HCT116 (cell line): Measurements from ENCODE around the gene BCAN.

Source experiments
- CTCF ChIP-seq, 3 experiments: fragments of 200-600 bp in 1 of 3; sonication (generic) in 1 of 3; IDR thresholded peaks in 2 of 3; conservative IDR thresholded peaks in 1 of 3; 2 replicates each; pipeline ENCODE4 v1.5.1; 2012 to 2017; ENCODE audit warnings: low read depth in 2 of 3, low read length in 2 of 3, antibody characterized with exemption in 1 of 3, borderline replicate concordance in 1 of 3, control low read depth in 1 of 3, mild to moderate bottlenecking in 1 of 3, mixed read lengths in 1 of 3, mixed run types in 1 of 3, moderate library complexity in 1 of 3; ENCODE audit not compliant: insufficient read depth in 1 of 3
- ELF1 ChIP-seq: IDR thresholded peaks from 2 replicates; pipeline ENCODE4 v1.6.1; 2012; ENCODE audit warnings: low read depth, borderline replicate concordance
- EZH2phosphoT487 ChIP-seq: fragments of 200-600 bp; IDR thresholded peaks from 2 replicates; pipeline ENCODE4 v1.6.1; 2018; ENCODE audit warnings: antibody characterized with exemption, borderline replicate concordance
- POLR2A ChIP-seq: IDR thresholded peaks from 2 replicates; pipeline ENCODE4 v1.7.0; 2011; ENCODE audit warnings: borderline replicate concordance; ENCODE audit not compliant: insufficient read depth, insufficient read length; ENCODE audit errors: extremely low read depth

- no peak for TF ChIP-seq CTCF (IDR thresholded peaks at IDR 0.05 in 2 of 3, conservative IDR thresholded peaks at IDR 0.05 in 1 of 3; ENCODE audit: borderline replicate concordance in 1 of 3, insufficient read depth in 1 of 3, low read depth in 2 of 3, low read length in 2 of 3)
- TF ChIP-seq ELF1: no peak
- no peak for TF ChIP-seq EZH2phosphoT487
- TF ChIP-seq POLR2A: no peak
These were observed 23.0 kb downstream of the BCAN start for GRCh38 chr1:156664767-156665411.
